ENCODE measurements around the gene BAZ1A.

Gene BAZ1A

GRCh38 chr14:34718750-34719304 is 156.3 kb downstream of the BAZ1A start:
- intact Hi-C loops (cut with DNase I; ENCODE audit: low total_unique reads): loop anchor here (10.0 kb wide), 1 partner anchor 156 kb away; the partner anchor contains the start of gene BAZ1A
- no peak for DNase-seq
- H3K9me3 ChIP-seq: no peaks in the 10 kb centered on the region

GRCh38 chr14:34715127-34715863 is 159.9 kb downstream of the BAZ1A start:
- peak overlapping the region; percentile 69 to 71 for H3K4me3 ChIP-seq
- H3K27me3 ChIP-seq: no peaks in the 10 kb centered on the region
- H3K36me3 ChIP-seq: peaks cover 0 to 8% (median 4%) of the 10 kb centered on the region in 3 donors
- no peak for TF ChIP-seq CTCF (IDR thresholded peaks at IDR 0.05)
- peaks cover 0 to 37% (median 14%) of the 10 kb centered on the region in 4 donors for H3K4me1 ChIP-seq
- intact Hi-C loops (cut with DNase I; ENCODE audit: low total_unique reads): loop anchor here (10.0 kb wide), 1 partner anchor 160 kb away; the partner anchor contains the start of gene BAZ1A
- peak overlapping the region; percentile 95 for H3K27ac ChIP-seq
- no peak for DNase-seq
- no peaks in the 10 kb centered on the region for H3K9me3 ChIP-seq

More at GRCh38 chr14:34718750-34719304, 156.3 kb downstream of the BAZ1A start:
- Histone ChIP-seq H3K4me1 (peaks cover 0 to 15% (median 5%) of the 10 kb centered on the region in 4 donors), H3K4me3 (no peak overlapping the region), H3K36me3 (no peaks in the 10 kb centered on the region), H3K27ac (no peak overlapping the region), H3K27me3 (no peaks in the 10 kb centered on the region)
- TF ChIP-seq CTCF (IDR thresholded peaks at IDR 0.05): no peak

GRCh38 chr14:34714320-34715126 is 160.6 kb downstream of the BAZ1A start, which contains the start of gene CFL2:
Gene CFL2, minus strand, starts transcription at chr14:34714593. Its CDS starts 53 bp downstream, at chr14:34714540.
- no peaks in the 10 kb centered on the region for H3K27me3 ChIP-seq
- H3K4me3 ChIP-seq: peak within 1 kb of the TSS; percentile 69 to 71
- peaks cover 0 to 45% (median 18%) of the 10 kb centered on the region in 4 donors for H3K4me1 ChIP-seq
- peak; percentile 81 to 94 for DNase-seq
- no peaks in the 10 kb centered on the region for H3K9me3 ChIP-seq
- intact Hi-C loops (cut with DNase I; ENCODE audit: low total_unique reads): loop anchor here (10.0 kb wide), 1 partner anchor 160 kb away; the partner anchor contains the start of gene BAZ1A
- peaks cover 0 to 8% (median 4%) of the 10 kb centered on the region in 3 donors for H3K36me3 ChIP-seq
- peak in 1 of 2 experiments; percentile 17 for TF ChIP-seq CTCF (IDR thresholded peaks at IDR 0.05)
- H3K27ac ChIP-seq: peak within 1 kb of the TSS; percentile 95

- no peak for TF ChIP-seq CTCF (IDR thresholded peaks at IDR 0.05)
- Histone ChIP-seq H3K4me1 (peaks cover 0 to 52% (median 20%) of the 10 kb centered on the region in 4 donors), H3K27me3 (no peaks in the 10 kb centered on the region), H3K36me3 (peaks cover 0 to 8% (median 4%) of the 10 kb centered on the region in 3 donors), H3K27ac (peak overlapping the region; percentile 95), H3K9me3 (no peaks in the 10 kb centered on the region), H3K4me3 (peak overlapping the region; percentile 69 to 71)
- intact Hi-C loops (cut with DNase I; ENCODE audit: low total_unique reads): loop anchor here (10.0 kb wide), 1 partner anchor 161 kb away; the partner anchor contains the start of gene BAZ1A
- DNase-seq: peak; percentile 47 to 68
These were observed 161.4 kb downstream of the BAZ1A start for GRCh38 chr14:34713681-34714319.
